Uterus (tissue), 4 donors: ENCODE results near the gene ITPR2. TPM values are rescaled to one million over a fixed set of nuclear protein-coding genes. Genes with fewer than 3 reads are reported as not detected.

ENCODE experiments used
- DNase-seq, 2 donors: peaks; one replicate each; pipeline ENCODE4 v3.0.0-alpha.2; 2019 to 2020
- H3K27ac ChIP-seq, 2 donors: fragments of 200-600 bp; sonication (generic); 1 replicate in 1 of 2; 2 replicates in 1 of 2; pipeline ENCODE4 v1.5.1; 2016 to 2018
- H3K27me3 ChIP-seq, 2 donors: fragments of 200-600 bp; sonication (generic); one replicate each; pipeline ENCODE4 v1.5.1; 2018 to 2019; ENCODE audit warnings: control low read depth in 1 of 2
- H3K36me3 ChIP-seq, 2 donors: fragments of 200-600 bp; sonication (generic); one replicate each; pipeline ENCODE4 v1.5.1; 2019; ENCODE audit warnings: control low read depth in 1 of 2
- H3K4me1 ChIP-seq, 2 donors: fragments of 200-600 bp; sonication (generic); one replicate each; pipeline ENCODE4 v1.5.1; 2018 to 2019; ENCODE audit warnings: control low read depth in 1 of 2
- H3K4me3 ChIP-seq, 2 donors: fragments of 200-600 bp; sonication (generic); 1 replicate in 1 of 2; 2 replicates in 1 of 2; pipeline ENCODE4 v1.5.1; 2018 to 2019; ENCODE audit warnings: mild to moderate bottlenecking in 1 of 2
- H3K9me3 ChIP-seq, 2 donors: fragments of 200-600 bp; sonication (generic); one replicate each; pipeline ENCODE4 v1.5.1; 2019; ENCODE audit warnings: control low read depth in 1 of 2
- POLR2A ChIP-seq, 2 donors: fragments of 450-650 bp; IDR thresholded peaks; one replicate each; pipeline ENCODE4 v1.6.1; 2016; ENCODE audit warnings: antibody characterized with exemption in 2 of 2, mild to moderate bottlenecking in 1 of 2, moderate library complexity in 1 of 2
- intact Hi-C: fragments of 100-400 bp; cut with DNase I; formaldehyde crosslinking; loops from one replicate; pipeline ENCODE4 v1.15.1; 2023; ENCODE audit warnings: low total_unique reads
- total RNA-seq, 4 donors: library from RNA; depleted of rRNA in 3 of 4; stranded (reverse); fragments of >200 nt in 3 of 4; gene quantifications; one replicate each; pipeline versions ENCODE4 v1.1.0 to v1.2.4, GENCODE V29; 2014 to 2023
- TF ChIP-seq, protein P1 (sequence below), 4 experiments: fragments of 200-600 bp in 2 of 4; fragments of 450-650 bp in 2 of 4; sonication (generic) in 2 of 4; IDR thresholded peaks; one replicate each; pipeline ENCODE4 v1.5.1; 2016 to 2019; ENCODE audit warnings: antibody characterized with exemption in 4 of 4, mild to moderate bottlenecking in 2 of 4, moderate library complexity in 1 of 4
- donor health status: DM: yes; HTN: yes; CAD: no.

The ITPR2 gene
- total RNA-seq, 4 donors from 2014 or later: 53.5 to 271 (median 60.4) TPM

DNA sequence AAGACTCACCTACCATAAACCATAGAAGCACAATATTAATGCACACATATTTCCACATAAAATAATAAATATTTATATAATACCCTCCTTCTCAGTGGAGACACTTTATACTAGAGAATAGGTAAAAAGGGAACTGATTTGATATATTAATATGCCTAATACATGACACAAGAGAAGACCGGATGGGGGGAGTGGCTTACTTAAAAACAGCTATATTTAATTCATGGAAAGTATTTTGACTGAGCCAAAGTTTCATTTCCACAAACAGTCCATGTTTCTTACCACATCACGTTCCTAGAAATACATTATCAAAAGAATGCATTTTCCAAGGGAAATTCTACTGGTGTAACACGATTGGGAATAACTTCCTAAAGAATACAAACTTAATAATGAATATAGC, 63.4 kb downstream of the ITPR2 start:
- H3K27me3 ChIP-seq: no peaks in the 10 kb centered on the region
- DNase-seq: no peak
- no peak for TF ChIP-seq POLR2A (IDR thresholded peaks at IDR 0.05)
- TF ChIP-seq, protein P1, sequence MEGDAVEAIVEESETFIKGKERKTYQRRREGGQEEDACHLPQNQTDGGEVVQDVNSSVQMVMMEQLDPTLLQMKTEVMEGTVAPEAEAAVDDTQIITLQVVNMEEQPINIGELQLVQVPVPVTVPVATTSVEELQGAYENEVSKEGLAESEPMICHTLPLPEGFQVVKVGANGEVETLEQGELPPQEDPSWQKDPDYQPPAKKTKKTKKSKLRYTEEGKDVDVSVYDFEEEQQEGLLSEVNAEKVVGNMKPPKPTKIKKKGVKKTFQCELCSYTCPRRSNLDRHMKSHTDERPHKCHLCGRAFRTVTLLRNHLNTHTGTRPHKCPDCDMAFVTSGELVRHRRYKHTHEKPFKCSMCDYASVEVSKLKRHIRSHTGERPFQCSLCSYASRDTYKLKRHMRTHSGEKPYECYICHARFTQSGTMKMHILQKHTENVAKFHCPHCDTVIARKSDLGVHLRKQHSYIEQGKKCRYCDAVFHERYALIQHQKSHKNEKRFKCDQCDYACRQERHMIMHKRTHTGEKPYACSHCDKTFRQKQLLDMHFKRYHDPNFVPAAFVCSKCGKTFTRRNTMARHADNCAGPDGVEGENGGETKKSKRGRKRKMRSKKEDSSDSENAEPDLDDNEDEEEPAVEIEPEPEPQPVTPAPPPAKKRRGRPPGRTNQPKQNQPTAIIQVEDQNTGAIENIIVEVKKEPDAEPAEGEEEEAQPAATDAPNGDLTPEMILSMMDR (IDR thresholded peaks at IDR 0.05): no peak
- H3K36me3 ChIP-seq: no peaks in the 10 kb centered on the region
- H3K4me3 ChIP-seq: no peak overlapping the region
- H3K4me1 ChIP-seq: no peaks in the 10 kb centered on the region
- no peak overlapping the region for H3K27ac ChIP-seq
- no peaks in the 10 kb centered on the region for H3K9me3 ChIP-seq
- intact Hi-C loops: no loop called here

DNA sequence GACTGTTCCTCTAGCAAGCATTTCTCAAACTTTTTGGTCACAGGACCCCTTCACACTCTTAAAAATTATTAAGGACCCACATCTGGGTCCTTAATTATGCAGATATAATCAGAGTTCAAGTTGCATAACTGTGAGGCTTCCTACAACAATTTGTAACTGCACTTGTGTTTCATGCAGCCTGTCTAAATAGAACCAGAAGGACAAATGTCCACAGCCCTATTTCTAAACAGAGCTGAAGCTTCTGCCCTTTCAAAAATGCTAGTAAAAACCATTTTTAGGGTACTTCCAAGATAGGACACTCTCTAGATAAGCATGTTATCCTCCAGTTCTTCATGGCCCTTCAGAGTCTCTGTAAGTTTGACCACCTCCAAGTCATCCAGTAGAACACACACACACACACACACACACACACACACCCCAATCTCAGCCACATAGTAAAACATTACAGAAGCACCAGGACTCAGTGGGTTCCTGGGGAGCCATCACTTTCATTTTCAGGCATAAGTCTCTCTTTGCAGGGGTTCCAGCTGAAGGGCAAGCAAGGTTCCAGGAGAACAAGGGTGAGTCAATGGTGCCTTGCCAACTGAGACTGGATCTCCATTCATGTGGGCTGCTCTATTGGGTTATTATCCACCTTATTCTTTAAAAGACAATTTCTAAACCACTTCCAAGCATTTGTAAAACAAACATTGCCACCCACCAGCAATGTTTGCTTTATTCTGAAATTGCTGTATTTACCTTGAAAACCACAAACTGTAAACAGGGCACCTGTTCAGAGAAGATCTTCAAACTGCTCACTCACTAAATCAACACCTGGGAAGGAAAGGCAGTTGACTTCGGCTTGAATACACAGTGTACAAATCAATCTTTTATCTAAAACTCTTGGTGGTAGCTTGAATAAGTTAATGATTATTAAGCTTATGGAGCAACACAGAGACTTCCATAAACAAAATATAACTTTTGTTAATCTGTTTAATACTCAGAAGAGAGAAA, 64.1 kb downstream of the ITPR2 start:
- Histone ChIP-seq H3K4me3 (no peak overlapping the region), H3K27me3 (no peaks in the 10 kb centered on the region), H3K9me3 (no peaks in the 10 kb centered on the region), H3K4me1 (no peaks in the 10 kb centered on the region), H3K27ac (no peak overlapping the region), H3K36me3 (no peaks in the 10 kb centered on the region)
- no peak for DNase-seq
- intact Hi-C loops: no loop called here
- TF ChIP-seq, protein P1 (IDR thresholded peaks at IDR 0.05): no peak
- no peak for TF ChIP-seq POLR2A (IDR thresholded peaks at IDR 0.05)

GRCh38 chr12:26767865-26768264, 65.1 kb downstream of the ITPR2 start:
- intact Hi-C loops: no loop called here
- no peaks in the 10 kb centered on the region for H3K27me3 ChIP-seq
- H3K4me1 ChIP-seq: no peaks in the 10 kb centered on the region
- no peak for DNase-seq
- no peaks in the 10 kb centered on the region for H3K36me3 ChIP-seq
- H3K27ac ChIP-seq: no peak overlapping the region
- H3K9me3 ChIP-seq: peaks cover 0 to 2% of the 10 kb centered on the region in 2 donors
- TF ChIP-seq, protein P1 (IDR thresholded peaks at IDR 0.05): no peak
- TF ChIP-seq POLR2A (IDR thresholded peaks at IDR 0.05): no peak
- H3K4me3 ChIP-seq: no peak overlapping the region

- Histone ChIP-seq H3K4me1 (no peaks in the 10 kb centered on the region), H3K27ac (no peak overlapping the region), H3K36me3 (no peaks in the 10 kb centered on the region), H3K27me3 (no peaks in the 10 kb centered on the region), H3K9me3 (peaks cover 0 to 9% of the 10 kb centered on the region in 2 donors), H3K4me3 (no peak overlapping the region)
- intact Hi-C loops: no loop called here
- DNase-seq: no peak
- TF ChIP-seq POLR2A (IDR thresholded peaks at IDR 0.05): no peak
- TF ChIP-seq, protein P1 (IDR thresholded peaks at IDR 0.05): no peak
Measured at GRCh38 chr12:26767116-26767515, 65.9 kb downstream of the ITPR2 start.

DNA sequence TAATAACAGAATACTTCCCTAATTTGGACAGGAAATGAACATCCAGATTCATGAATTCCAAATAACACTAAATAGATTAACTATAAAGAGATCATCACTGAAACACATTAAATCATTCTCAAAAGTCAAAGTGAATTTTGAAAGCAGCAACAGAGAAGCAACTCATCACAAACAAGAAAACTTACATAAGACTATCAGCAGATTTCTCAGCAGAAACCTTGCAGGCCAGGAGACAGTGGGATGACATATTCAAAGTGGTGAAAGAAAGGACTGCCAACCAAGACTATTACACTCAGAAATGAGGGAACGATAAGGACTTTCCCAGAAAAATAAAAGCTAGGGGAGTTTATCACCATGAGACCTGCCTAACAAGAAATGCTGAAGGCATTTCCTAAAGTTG, 70.8 kb downstream of the ITPR2 start:
- no peaks in the 10 kb centered on the region for H3K36me3 ChIP-seq
- H3K4me3 ChIP-seq: no peak overlapping the region
- peaks cover 0 to 26% of the 10 kb centered on the region in 2 donors for H3K9me3 ChIP-seq
- intact Hi-C loops: no loop called here
- H3K4me1 ChIP-seq: no peaks in the 10 kb centered on the region
- H3K27me3 ChIP-seq: no peaks in the 10 kb centered on the region
- H3K27ac ChIP-seq: no peak overlapping the region
- TF ChIP-seq, protein P1 (IDR thresholded peaks at IDR 0.05): no peak
- TF ChIP-seq POLR2A (IDR thresholded peaks at IDR 0.05): no peak
- DNase-seq: no peak
